HG02938 (cell line): ENCODE data around the gene GOLGA3.
"Not testable (repeated sequence)": the region's sequence is repeated elsewhere in the genome, so short reads cannot be mapped to it uniquely, and the experiment has no call there.

Experiments
- ATAC-seq: cut with Tn5 transposase; IDR thresholded peaks from one replicate; pipeline ENCODE4 v1.9.1; 2021; ENCODE audit warnings: mild to moderate bottlenecking, moderate library complexity; ENCODE audit not compliant: unreplicated experiment

GOLGA3 gene

GRCh38 chr12:132759359-132759758 is 69.3 kb downstream of the GOLGA3 start:
- ATAC-seq: no peak

- ATAC-seq: not testable (repeated sequence)
Observed at GRCh38 chr12:132758825-132759224, 69.8 kb downstream of the GOLGA3 start.

- ATAC-seq: no peak
Observed at GRCh38 chr12:132754160-132754932, 74.3 kb downstream of the GOLGA3 start.

GRCh38 chr12:132753670-132754069 is 75.0 kb downstream of the GOLGA3 start:
- ATAC-seq: not testable (repeated sequence)

GRCh38 chr12:132748319-132748718 is 80.3 kb downstream of the GOLGA3 start:
- ATAC-seq: no peak

- no peak for ATAC-seq
Observed at GRCh38 chr12:132747896-132748295, 80.8 kb downstream of the GOLGA3 start.

- ATAC-seq: no peak
Observed at GRCh38 chr12:132747395-132747794, 81.3 kb downstream of the GOLGA3 start.

GRCh38 chr12:132746613-132747012 is 82.1 kb downstream of the GOLGA3 start:
- no peak for ATAC-seq

GRCh38 chr12:132743831-132744230 is 84.8 kb downstream of the GOLGA3 start:
- no peak for ATAC-seq

- ATAC-seq: no peak
Observed at GRCh38 chr12:132741620-132742019, 87.0 kb downstream of the GOLGA3 start.

- ATAC-seq: no peak
Observed at GRCh38 chr12:132740652-132741051, 88.0 kb downstream of the GOLGA3 start.

- ATAC-seq: no peak
Observed at GRCh38 chr12:132740313-132740646, 88.4 kb downstream of the GOLGA3 start.

GRCh38 chr12:132739600-132740312 is 88.9 kb downstream of the GOLGA3 start:
- ATAC-seq: no peak

GRCh38 chr12:132736913-132737312 is 91.8 kb downstream of the GOLGA3 start:
- no peak for ATAC-seq

GRCh38 chr12:132736378-132736777 is 92.3 kb downstream of the GOLGA3 start:
- ATAC-seq: no peak

- ATAC-seq: no peak
Observed at GRCh38 chr12:132735496-132735895, 93.2 kb downstream of the GOLGA3 start.

GRCh38 chr12:132734206-132734605 is 94.5 kb downstream of the GOLGA3 start:
- ATAC-seq: no peak

- no peak for ATAC-seq
Observed at GRCh38 chr12:132731574-132731973, 97.1 kb downstream of the GOLGA3 start.

- ATAC-seq: no peak
Observed at GRCh38 chr12:132730353-132730752, 98.3 kb downstream of the GOLGA3 start.

GRCh38 chr12:132729541-132730320 is 98.9 kb downstream of the GOLGA3 start:
- ATAC-seq: no peak

- ATAC-seq: no peak
Observed at GRCh38 chr12:132728502-132728901, 100.2 kb downstream of the GOLGA3 start.
